BJ (cell line): ENCODE measurements around the gene PPARGC1A. TPM values are rescaled to one million over a fixed set of nuclear protein-coding genes. Genes with fewer than 3 reads are reported as not detected.

Experiments used
- CTCF ChIA-PET: fragments of 350-600 bp; formaldehyde crosslinking; extraction: SDS; loops from one replicate; lab custom pipeline; 2021; ENCODE audit warnings: antibody characterized with exemption, inconsistent platforms; lab: Yijun Ruan, JAX
- POLR2A ChIA-PET: fragments of 300-600 bp; sonication (Branson Sonifier 250); formaldehyde crosslinking; extraction: SDS; loops from one replicate; lab custom pipeline; 2021; ENCODE audit warnings: antibody characterized with exemption; lab: Charles Lee
- DNase-seq: peaks from one replicate; pipeline ENCODE4 v3.0.0-alpha.2; 2011; ENCODE audit warnings: low read depth
- H3K27me3 ChIP-seq: 2 replicates; pipeline ENCODE4 v1.6.0; 2011; ENCODE audit warnings: low read length; ENCODE audit not compliant: control insufficient read depth, insufficient read depth
- H3K36me3 ChIP-seq: 2 replicates; pipeline ENCODE4 v1.5.1; 2011; ENCODE audit warnings: low read length; ENCODE audit not compliant: control insufficient read depth, insufficient read depth
- H3K4me3 ChIP-seq: 2 replicates; pipeline ENCODE4 v1.5.1; 2011; ENCODE audit warnings: low read depth, mild to moderate bottlenecking, control low read depth, low read length
- polyA plus RNA-seq: library from polyadenylated mRNA; depleted of rRNA; stranded (reverse); fragments of >200 nt; gene quantifications from 2 replicates; pipeline ENCODE4 v1.2.3, GENCODE V29; 2011
- TF ChIP-seq, protein P1 (sequence below): IDR thresholded peaks from 2 replicates; pipeline ENCODE4 v1.5.1; 2011; ENCODE audit warnings: low read depth, mild to moderate bottlenecking, control low read depth, inconsistent platforms, low read length, moderate library complexity; ENCODE audit not compliant: insufficient read depth

Gene PPARGC1A
- polyA plus RNA-seq, 1 experiment = 0.11 TPM

DNA sequence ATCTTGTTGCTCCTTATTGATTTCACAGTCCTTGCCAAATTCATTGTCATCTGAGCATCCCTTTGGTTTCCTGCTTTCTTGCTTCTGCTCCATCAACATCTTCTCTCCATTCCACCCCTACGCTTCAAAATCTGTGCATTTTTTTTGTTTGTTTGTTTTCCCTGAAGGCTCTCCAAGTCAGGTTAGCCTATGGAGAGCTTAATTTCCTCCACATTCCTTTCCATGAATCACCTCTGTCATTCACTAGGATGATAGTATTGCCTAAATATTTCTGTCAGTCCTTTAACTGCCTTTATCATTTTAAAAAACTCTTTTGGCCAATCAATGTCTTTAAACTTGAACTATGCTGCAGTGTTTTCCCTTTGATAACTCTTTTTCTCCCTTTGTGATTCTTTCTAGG lies 67.7 kb downstream of the PPARGC1A start:
- no peak for DNase-seq
- no peak overlapping the region for H3K4me3 ChIP-seq
- no peaks in the 10 kb centered on the region for H3K36me3 ChIP-seq
- TF ChIP-seq, protein P1, sequence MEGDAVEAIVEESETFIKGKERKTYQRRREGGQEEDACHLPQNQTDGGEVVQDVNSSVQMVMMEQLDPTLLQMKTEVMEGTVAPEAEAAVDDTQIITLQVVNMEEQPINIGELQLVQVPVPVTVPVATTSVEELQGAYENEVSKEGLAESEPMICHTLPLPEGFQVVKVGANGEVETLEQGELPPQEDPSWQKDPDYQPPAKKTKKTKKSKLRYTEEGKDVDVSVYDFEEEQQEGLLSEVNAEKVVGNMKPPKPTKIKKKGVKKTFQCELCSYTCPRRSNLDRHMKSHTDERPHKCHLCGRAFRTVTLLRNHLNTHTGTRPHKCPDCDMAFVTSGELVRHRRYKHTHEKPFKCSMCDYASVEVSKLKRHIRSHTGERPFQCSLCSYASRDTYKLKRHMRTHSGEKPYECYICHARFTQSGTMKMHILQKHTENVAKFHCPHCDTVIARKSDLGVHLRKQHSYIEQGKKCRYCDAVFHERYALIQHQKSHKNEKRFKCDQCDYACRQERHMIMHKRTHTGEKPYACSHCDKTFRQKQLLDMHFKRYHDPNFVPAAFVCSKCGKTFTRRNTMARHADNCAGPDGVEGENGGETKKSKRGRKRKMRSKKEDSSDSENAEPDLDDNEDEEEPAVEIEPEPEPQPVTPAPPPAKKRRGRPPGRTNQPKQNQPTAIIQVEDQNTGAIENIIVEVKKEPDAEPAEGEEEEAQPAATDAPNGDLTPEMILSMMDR = no peak
- ChIA-PET POLR2A (no interaction called here), CTCF (no interaction called here)
- H3K27me3 ChIP-seq = no peaks in the 10 kb centered on the region

DNA sequence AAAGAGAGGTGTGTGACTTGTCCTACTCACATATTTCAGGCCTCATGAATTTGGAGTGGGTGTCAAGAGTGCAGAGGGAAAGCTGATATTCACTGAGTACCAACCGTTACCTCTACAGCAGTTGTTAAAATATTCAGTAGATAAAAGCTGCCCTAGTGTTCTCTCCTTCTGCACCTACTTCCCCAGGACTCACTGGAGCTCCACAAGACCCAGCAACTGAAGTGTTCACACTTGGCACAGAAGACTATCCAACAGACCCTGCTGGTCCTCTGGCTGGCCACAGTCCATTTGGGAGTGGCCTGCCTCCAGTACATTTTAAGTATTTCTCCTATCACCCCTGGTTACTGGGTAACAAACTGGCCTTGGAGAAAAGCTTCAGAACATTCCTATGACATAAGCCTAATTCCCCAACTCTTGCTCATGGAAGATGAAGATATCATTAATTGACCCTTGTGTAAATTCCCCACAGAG lies 70.8 kb downstream of the PPARGC1A start:
- TF ChIP-seq, protein P1 = no peak
- H3K4me3 ChIP-seq = no peak overlapping the region
- no peaks in the 10 kb centered on the region for H3K27me3 ChIP-seq
- peak; percentile 16 for DNase-seq
- H3K36me3 ChIP-seq = no peaks in the 10 kb centered on the region
- CTCF ChIA-PET = no interaction called here
- POLR2A ChIA-PET = no interaction called here

DNA sequence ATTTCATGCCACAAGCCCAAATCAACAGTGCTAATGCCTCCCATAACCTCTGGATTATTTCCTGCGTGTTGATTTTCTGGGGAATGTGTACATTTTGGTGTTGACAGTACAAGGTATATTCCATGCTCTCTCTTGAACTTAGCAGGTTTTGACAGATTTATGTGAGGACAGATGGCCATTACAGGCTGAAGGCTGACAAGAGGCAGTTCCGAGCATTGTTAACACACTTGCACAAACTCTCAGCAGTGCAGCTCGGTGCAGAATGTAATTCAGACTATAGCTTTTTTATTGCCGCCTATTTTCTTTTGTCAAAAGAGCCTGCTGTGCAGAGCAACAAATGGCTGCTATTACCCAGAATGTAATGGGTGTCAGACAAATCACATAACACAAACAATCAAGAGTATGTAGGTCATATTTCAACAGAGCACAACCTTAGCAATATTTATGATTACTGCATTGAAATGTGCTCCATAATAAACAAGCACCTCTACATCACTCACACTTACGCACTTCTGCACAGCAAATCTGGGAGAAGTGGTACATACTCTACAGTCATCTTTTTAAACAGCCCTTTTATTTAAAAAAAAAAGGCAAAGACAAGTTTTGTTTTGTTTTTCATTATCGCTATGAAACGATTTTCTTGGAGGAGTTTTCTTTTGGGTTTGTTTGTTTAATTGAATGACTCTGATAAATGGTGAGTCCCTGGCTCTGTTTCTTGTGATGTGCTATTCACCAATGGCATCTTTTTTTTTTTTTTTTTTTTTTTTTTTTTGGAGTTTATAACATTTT lies 71.6 kb downstream of the PPARGC1A start:
- Histone ChIP-seq H3K4me3 (no peak overlapping the region), H3K27me3 (no peaks in the 10 kb centered on the region), H3K36me3 (no peaks in the 10 kb centered on the region)
- ChIA-PET POLR2A (no interaction called here), CTCF (no interaction called here)
- TF ChIP-seq, protein P1 = no peak
- DNase-seq = no peak

DNA sequence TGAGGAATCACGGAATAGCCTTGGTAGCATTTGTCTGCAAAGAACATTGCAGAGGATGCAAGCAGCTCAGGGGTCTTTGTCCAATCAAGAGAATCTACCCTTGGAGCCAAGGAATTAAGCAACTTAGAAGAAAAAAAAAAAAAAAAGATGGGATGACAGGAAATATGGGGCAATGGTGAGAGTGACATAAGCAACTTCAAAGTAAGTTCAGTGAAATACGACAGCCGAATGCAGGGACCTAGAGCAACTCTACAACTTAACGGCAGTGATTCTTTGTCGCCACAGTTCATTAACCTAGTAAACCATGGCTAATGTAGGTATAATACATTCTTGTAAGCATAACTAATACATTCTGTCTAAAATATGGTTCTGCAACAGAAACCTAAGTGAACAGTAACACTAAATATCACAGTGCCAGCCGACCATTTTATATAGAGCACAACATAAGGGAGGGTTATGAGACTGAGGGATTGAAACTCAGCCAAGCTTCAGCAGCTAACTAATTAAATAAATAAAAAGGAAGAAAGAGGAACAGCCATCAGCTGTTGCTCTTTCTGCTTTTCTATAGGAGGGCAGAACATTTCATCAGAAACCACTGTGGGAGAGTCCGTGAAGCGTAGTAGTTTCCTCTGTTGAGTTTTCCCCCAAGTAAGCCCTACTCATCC lies 74.7 kb downstream of the PPARGC1A start:
- CTCF ChIA-PET = no interaction called here
- Histone ChIP-seq H3K4me3 (no peak overlapping the region), H3K36me3 (no peaks in the 10 kb centered on the region), H3K27me3 (no peaks in the 10 kb centered on the region)
- POLR2A ChIA-PET = interaction anchor here (0.5 kb wide), 1 partner anchor 47 kb away, joined by 3 read pairs; no protein-coding TSS in a partner anchor
- no peak for DNase-seq
- TF ChIP-seq, protein P1 = no peak

DNA sequence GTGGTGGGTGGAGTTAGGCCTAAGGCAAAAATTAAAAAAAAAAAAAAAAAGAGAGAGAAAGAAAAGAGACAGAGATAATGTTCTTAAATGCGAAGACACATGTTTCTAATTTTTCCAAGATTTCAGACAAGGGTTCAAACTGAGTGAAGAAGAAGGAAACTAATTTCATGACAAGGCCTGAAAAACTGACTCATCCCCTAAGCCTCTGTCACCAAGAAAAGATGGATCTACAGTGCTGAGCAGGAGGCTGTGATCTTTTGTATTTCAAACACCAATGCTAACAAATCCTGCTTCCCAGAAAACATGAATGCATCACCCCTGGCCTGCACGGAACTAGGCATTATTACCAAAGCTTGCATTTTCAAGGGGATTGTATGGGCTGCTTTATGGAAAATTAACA lies 75.3 kb downstream of the PPARGC1A start:
- POLR2A ChIA-PET = no interaction called here
- CTCF ChIA-PET = no interaction called here
- no peaks in the 10 kb centered on the region for H3K27me3 ChIP-seq
- no peak for DNase-seq
- TF ChIP-seq, protein P1 = no peak
- no peaks in the 10 kb centered on the region for H3K36me3 ChIP-seq
- no peak overlapping the region for H3K4me3 ChIP-seq
